ENCODE data around the gene PTPN5. TPM values are rescaled to one million over a fixed set of nuclear protein-coding genes. Genes with fewer than 3 reads are reported as not detected.

PTPN5 gene
- total RNA-seq, 4 donors from 2014 or later = 0.44 to 1.1 (median 0.56) TPM; not detected in 1

DNA sequence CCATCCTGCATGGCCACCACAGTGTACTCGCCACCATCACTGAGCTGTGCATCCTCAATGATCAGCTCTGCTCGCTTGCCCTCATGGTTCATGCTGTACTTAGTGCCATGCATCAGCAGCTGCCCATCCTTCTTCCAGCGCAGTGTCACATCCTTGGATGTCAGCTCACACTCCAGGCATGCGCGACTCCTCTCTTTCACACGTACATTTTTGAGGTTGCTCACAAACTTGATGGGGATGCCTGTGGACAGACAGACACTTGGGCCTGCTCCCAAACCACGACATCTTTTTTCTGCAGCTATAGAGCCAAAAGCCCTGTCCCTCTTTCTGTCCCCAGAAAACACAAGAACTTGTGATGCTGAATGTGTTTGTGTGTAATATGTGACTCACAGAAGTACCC is 76.1 kb downstream of the PTPN5 start:
- no peak for DNase-seq
- Histone ChIP-seq H3K4me3 (replicated peaks in 1 of 3) (no peak overlapping the region), H3K9me3 (no peaks in the 10 kb centered on the region), H3K4me1 (peaks cover 0 to under 1% of the 10 kb centered on the region in 2 donors), H3K36me3 (no peaks in the 10 kb centered on the region), H3K27me3 (no peaks in the 10 kb centered on the region), H3K27ac (no peak overlapping the region)
- intact Hi-C loops (cut with DNase I) = no loop called here
- WGBS, 2 donors = 83 to 91% methylated on average over 7 of the region's 7 CpGs
- TF ChIP-seq, protein P1, sequence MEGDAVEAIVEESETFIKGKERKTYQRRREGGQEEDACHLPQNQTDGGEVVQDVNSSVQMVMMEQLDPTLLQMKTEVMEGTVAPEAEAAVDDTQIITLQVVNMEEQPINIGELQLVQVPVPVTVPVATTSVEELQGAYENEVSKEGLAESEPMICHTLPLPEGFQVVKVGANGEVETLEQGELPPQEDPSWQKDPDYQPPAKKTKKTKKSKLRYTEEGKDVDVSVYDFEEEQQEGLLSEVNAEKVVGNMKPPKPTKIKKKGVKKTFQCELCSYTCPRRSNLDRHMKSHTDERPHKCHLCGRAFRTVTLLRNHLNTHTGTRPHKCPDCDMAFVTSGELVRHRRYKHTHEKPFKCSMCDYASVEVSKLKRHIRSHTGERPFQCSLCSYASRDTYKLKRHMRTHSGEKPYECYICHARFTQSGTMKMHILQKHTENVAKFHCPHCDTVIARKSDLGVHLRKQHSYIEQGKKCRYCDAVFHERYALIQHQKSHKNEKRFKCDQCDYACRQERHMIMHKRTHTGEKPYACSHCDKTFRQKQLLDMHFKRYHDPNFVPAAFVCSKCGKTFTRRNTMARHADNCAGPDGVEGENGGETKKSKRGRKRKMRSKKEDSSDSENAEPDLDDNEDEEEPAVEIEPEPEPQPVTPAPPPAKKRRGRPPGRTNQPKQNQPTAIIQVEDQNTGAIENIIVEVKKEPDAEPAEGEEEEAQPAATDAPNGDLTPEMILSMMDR (IDR thresholded peaks at IDR 0.05) = no peak
- TF ChIP-seq POLR2A (IDR thresholded peaks at IDR 0.05) = no peak

DNA sequence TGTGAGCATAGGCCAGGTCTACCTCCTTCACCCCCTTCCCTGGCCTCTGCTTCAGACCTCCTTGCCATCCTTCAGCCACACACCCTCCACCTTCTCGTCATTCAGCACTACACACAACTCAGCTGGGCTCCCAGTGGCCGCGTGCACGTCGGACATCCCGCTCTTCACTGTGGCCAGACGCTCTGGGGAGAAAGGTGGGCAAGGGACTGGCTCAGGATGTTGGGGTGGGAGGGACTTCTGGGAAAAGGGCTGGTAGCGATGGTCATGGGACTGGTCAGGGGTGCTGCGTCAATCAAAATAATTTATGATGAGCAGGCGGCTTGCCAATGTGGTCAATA is 77.2 kb downstream of the PTPN5 start:
- no peak overlapping the region for H3K4me3 ChIP-seq (replicated peaks in 1 of 3)
- 91 to 92% methylated on average over 10 of the region's 10 CpGs for WGBS, 2 donors
- DNase-seq = no peak
- intact Hi-C loops (cut with DNase I) = no loop called here
- H3K9me3 ChIP-seq = no peaks in the 10 kb centered on the region
- H3K4me1 ChIP-seq = no peaks in the 10 kb centered on the region
- no peaks in the 10 kb centered on the region for H3K36me3 ChIP-seq
- H3K27ac ChIP-seq = no peak overlapping the region
- no peak for TF ChIP-seq POLR2A (IDR thresholded peaks at IDR 0.05)
- TF ChIP-seq, protein P1 (IDR thresholded peaks at IDR 0.05) = no peak
- no peaks in the 10 kb centered on the region for H3K27me3 ChIP-seq

DNA sequence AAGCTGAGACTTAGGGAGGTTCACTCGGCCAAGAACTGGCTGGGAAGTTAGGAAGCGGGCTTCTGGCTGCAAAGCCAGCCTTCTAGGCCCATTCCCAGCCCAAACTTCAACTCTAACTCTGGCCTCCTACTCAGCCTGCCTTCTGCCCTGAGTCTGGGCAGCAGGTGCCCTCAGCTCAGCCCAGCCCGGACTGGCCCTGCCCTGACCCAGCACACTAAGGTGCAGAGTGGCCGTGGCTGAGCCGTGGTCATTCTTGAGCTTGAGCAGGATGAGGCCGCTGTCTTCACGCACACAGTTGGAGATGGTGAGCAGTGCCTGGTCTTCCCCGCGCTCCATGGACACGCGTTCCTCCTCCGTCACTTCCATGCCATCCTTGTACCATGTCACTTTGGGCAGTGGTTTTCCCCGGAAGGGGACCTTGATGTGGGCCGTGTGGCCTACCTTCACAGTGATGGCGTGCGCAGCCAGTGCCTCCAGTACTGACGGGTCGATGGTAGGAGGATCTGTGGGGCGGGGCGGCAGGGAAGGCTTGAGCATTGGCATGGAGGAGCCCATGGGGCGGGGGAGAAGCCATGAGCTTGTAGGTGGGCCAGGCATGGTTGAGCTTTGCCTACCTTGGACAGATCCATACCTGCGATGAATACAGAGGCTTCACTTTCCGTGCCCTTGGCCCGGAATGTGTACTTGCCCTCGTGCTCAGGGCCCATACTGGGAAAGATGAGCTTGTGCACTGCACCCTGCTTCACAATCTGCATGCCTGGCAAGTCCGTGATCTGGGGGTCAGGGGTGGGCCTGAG is 77.8 kb downstream of the PTPN5 start:
- DNase-seq = no peak
- Histone ChIP-seq H3K4me1 (no peaks in the 10 kb centered on the region), H3K9me3 (no peaks in the 10 kb centered on the region), H3K27me3 (no peaks in the 10 kb centered on the region), H3K4me3 (replicated peaks in 1 of 3) (no peak overlapping the region), H3K27ac (no peak overlapping the region), H3K36me3 (no peaks in the 10 kb centered on the region)
- TF ChIP-seq, protein P1 (IDR thresholded peaks at IDR 0.05) = no peak
- TF ChIP-seq POLR2A (IDR thresholded peaks at IDR 0.05) = no peak
- intact Hi-C loops (cut with DNase I) = no loop called here
- 92 to 94% methylated on average over 23 to 26 of the region's 26 CpGs for WGBS, 2 donors

DNA sequence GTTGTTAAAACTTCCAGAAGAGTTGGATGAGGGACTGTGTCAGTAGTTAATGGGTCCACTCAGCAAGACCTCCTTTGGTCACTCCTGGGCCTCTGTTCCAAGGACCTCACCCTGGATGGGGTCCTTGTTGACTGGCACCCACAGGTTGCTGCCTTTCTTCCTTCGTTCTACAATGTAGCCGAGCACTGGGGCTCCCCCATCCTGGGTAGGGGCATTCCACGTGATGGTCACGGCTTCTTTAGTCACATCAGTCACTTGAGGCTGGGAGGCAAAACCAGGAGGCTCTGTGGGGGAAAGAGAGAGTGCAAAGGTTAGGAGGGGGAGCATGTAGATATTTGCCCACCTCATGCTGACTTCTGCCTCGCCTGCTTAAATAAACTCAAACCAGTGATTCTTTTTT is 81.1 kb downstream of the PTPN5 start:
- Histone ChIP-seq H3K4me3 (replicated peaks in 1 of 3) (no peak overlapping the region), H3K36me3 (no peaks in the 10 kb centered on the region), H3K4me1 (peaks cover 3 to 6% of the 10 kb centered on the region in 2 donors), H3K9me3 (no peaks in the 10 kb centered on the region), H3K27me3 (no peaks in the 10 kb centered on the region), H3K27ac (no peak overlapping the region)
- WGBS, 2 donors = 75 to 83% methylated on average over 5 of the region's 5 CpGs
- TF ChIP-seq, protein P1 (IDR thresholded peaks at IDR 0.05) = no peak
- TF ChIP-seq POLR2A (IDR thresholded peaks at IDR 0.05) = no peak
- no peak for DNase-seq
- intact Hi-C loops (cut with DNase I) = no loop called here

DNA sequence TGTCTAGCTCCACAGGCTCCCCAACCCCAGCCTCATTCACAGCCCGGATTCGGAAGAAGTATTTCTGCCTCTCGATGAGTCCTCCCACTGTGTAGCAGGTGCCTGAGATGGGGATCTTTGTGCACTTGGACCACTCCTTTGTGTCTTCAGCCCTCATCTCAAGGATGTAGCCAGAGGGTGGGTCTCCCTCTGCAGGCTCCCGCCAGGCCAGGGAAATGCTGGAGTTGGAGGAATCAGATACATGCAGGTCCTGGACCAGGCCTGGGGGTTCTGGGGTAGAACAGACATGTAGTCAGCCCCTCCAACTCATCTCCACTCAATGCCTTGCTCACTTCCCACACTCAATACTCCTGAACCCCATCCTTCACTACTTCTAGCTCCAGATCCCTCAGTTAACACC is 82.2 kb downstream of the PTPN5 start:
- DNase-seq = no peak
- TF ChIP-seq, protein P1 (IDR thresholded peaks at IDR 0.05) = no peak
- no peak for TF ChIP-seq POLR2A (IDR thresholded peaks at IDR 0.05)
- H3K4me1 ChIP-seq = peaks cover 14 to 17% of the 10 kb centered on the region in 2 donors
- H3K4me3 ChIP-seq (replicated peaks in 1 of 3) = no peak overlapping the region
- H3K27me3 ChIP-seq = no peaks in the 10 kb centered on the region
- H3K9me3 ChIP-seq = no peaks in the 10 kb centered on the region
- WGBS, 2 donors = 91 to 100% methylated on average over 3 to 4 of the region's 4 CpGs
- intact Hi-C loops (cut with DNase I) = no loop called here
- no peak overlapping the region for H3K27ac ChIP-seq
- H3K36me3 ChIP-seq = no peaks in the 10 kb centered on the region
